Activated CD4-positive, alpha-beta T cell treated with anti-CD3 and anti-CD28 coated beads for 24 hours (primary cell): Measurements from ENCODE around the gene PGLYRP4.

Experiments
- DNase-seq, 2 donors: peaks; one replicate each; pipeline ENCODE4 v3.0.0-alpha.2; 2020; ENCODE audit warnings: low read depth in 2 of 2

PGLYRP4 gene

DNA sequence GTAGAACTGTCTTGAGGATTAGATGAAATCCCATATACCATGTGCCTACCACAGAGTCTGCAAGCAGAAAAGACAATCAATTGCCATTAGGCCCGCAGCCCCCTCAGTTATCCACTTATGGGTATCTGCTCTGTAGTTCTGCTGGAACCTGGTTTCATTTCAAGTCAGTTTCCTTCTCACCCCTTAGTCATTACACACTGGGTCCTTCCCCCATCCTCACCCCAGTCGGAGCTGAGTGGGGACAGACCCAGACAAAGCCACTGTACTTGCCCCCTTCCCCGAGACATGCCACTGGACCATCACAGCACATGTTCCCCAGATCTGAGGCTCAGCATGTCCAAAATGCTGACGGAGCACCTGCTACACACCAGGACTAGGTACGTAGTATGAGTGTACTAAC is 57.1 kb downstream of the PGLYRP4 start:
- no peak for DNase-seq

GRCh38 chr1:153288634-153289275 is 59.9 kb downstream of the PGLYRP4 start:
- DNase-seq = peak; percentile 6 to 17
